Glomerular endothelial cell (primary cell): Measurements from ENCODE around the gene ASB13. TPM values are rescaled to one million over a fixed set of nuclear protein-coding genes. Genes with fewer than 3 reads are reported as not detected.
"Not testable (repeated sequence)": the region's sequence is repeated elsewhere in the genome, so short reads cannot be mapped to it uniquely, and the experiment has no call there.

Experiments
- DNase-seq: peaks from one replicate; pipeline ENCODE4 v3.0.0-alpha.2; 2011; ENCODE audit warnings: low read depth, low spot score; ENCODE audit errors: extremely low read depth
- total RNA-seq: library from RNA; depleted of rRNA; stranded (reverse); fragments of >200 nt; gene quantifications from 2 replicates; pipeline ENCODE4 v1.2.3, GENCODE V29; 2015

ASB13 gene
- total RNA-seq, 1 donor from 2014 or later: 13.8 TPM

DNA sequence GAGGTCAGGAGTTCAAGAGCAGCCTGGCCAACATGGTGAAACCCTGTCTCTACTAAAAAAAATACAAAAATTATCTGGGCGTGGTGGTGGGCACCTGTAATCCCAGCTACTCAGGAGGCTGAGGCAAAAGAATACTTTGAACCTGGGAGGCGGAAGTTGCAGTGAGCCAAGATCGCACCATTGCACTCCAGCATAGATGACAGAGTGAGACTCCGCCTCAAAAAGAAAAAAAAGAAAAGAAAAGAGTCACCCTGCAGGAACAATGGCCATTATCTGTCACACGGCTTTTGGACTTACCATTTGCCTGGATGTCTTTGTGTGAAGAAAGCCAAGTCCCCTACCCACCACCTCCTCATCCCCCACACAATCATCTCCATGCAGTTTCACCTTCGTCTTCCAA is 73.0 kb downstream of the ASB13 start:
- not testable (repeated sequence) for DNase-seq

DNA sequence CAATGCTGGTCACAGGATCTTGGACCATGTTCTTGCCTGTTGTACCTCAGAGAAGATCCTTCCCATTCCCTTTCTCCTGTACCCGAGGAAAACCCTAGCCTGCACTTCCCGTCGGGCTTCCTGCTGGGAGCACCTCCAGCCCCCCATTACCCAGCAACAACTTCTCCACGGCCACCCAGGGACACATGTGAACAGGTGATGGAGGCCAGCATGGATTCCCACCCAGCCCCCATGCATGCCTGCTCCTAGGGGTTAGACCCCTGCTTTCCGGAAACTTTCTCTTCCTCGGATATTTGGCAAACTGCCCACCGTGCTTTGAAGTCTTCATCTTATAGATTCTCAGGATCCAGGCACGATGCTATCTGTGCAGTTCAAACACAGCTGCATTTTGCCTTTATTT is 74.3 kb downstream of the ASB13 start:
- no peak for DNase-seq

DNA sequence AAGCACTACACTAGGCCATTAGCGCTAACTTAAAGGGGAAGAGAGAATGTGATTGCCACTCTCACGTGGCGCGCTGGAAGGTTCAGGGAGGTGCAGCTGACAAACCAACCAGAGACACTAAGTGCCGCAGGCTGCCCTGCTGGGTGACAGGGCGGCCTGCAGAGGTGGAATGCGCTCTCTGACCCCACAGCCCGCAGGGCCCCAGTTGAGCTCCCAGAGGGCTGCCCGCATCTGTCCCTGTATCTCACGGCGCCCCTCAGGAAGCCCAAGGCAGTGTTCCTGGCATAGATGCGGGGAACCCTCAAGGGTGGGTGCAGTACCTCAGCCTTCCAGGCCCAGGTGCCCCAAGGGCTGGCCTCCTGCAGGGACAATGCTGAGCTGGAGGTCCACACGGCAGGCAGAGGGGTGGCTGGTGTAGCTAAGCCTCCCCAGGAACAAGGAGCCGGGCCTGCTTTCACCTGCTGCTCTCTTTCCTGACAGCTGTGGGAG is 75.0 kb downstream of the ASB13 start:
- DNase-seq: no peak

DNA sequence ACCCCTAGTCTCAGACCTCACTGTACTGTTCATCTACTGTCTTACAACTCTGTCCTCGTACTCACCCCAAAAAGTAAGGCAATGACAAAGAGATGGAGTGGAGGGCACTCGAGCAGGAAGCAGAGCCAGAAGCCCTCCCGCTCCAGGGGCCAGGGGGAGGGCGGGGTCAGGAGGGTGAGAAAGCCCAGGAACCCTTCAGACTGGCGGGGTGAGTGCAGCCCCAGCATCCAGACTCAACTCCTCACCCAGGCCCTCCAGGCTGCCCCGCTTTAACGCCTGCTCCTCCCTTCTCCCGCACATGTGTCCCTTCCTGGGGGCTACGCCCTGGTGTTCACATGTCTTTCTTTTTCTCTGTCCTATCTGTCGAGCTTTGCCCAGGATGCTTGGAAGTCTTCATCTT is 75.6 kb downstream of the ASB13 start:
- DNase-seq: no peak

DNA sequence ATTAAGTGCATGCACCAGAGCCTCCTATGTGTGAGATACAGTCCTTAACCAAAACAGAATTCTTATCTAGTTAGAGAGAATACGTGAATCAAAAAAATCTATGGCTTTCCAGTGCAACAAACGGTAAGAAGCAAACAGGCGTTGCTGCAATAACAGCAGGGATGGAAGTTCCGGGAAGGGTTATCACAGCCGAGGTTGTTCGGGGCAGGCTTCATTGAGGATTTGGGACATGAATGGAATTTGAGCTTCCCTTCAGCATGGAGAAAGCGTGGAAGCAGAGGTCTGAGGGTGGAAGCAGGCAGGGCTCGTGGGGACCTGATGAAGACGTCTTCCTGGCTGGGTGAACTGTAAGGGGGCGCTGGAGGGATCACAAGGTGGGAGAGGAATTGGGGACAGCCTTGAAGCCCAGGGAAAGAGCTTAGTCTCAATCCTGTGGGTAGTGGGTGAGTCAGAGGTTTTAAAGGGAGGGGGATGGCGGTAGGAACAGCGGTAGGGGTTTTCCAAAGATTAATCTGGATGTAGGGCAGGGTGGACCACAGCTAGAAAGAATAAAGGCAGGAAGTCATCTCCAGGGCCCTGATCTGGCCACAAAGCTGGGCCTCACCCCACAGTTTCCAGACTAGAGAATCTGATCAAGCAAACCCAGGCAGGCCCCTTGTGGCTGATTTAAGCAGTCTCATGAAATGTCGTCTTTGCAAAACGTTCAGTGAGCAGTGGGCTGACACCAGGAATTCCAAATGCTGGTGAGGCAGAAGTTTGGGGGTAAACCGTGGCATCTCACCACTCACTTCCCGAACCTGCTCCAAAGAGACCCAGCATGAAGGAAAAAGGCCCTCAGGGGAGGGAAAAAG is 76.5 kb downstream of the ASB13 start:
- no peak for DNase-seq

DNA sequence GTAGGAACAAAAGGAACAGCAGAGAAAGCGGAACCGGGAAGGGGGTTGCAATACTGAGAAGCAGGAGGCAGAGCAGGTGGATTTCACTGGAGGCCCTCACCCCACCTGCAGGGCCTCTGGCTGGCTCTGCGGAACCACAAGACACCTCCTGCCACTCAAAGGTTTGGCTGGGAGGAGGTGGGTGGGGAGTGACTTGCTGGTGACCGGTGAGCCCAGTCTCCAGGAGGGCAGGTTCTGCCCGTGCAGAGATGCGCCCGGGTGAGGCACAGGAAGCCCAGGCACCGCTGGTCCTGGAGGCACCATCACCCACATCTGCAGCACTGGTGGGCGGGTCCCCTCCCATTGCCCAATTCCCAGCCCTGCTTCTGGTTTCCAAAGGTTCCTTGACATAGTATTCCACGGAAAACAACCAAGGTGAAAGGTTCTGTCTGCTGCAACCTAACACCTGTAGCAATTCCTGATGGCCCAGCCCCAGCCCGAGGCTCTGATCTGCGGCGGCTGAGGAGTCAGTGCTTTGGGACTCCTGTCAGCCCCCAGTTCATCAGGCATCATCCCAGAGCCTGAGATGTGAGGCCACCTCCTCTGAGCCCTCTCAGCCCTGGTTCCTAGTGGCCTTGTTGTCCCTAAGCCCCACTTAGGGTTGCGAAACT is 77.3 kb downstream of the ASB13 start:
- no peak for DNase-seq

Other genes with a start within 250 kb of the ASB13 start
- gene CALML5, start 167.0 kb downstream of the ASB13 start, total RNA-seq: not detected in 2 replicates
- not detected in 2 replicates for gene CALML3, start 141.6 kb downstream of the ASB13 start, total RNA-seq
- 35.7 and 66.7 TPM in 2 replicates for gene TASOR2, start 18.2 kb upstream of the ASB13 start, total RNA-seq
- gene GDI2, start 146.8 kb upstream of the ASB13 start, total RNA-seq: 344 and 359 TPM in 2 replicates
- gene ANKRD16, start 223.3 kb upstream of the ASB13 start, total RNA-seq: 5.9 and 13.9 TPM in 2 replicates
- 73.8 and 84.5 TPM in 2 replicates for gene FBH1, start 223.6 kb upstream of the ASB13 start, total RNA-seq